ENCODE results near the gene ABCD1. TPM values are rescaled to one million over a fixed set of nuclear protein-coding genes. Genes with fewer than 3 reads are reported as not detected.
"Not testable (repeated sequence)": the region's sequence is repeated elsewhere in the genome, so short reads cannot be mapped to it uniquely, and the experiment has no call there.

ABCD1 gene
- total and polyA plus RNA-seq, 9 donors = 7.2 to 11.4 (median 9.2) TPM

- not testable (repeated sequence) for H3K36me3 ChIP-seq (ENCODE audit: control insufficient read depth, insufficient read depth, low read length); H3K27ac ChIP-seq (ENCODE audit: low read length); H3K27me3 ChIP-seq (ENCODE audit: control insufficient read depth, insufficient read depth, low read length); DNase-seq; H3K9me3 ChIP-seq (replicated peaks; ENCODE audit: control insufficient read depth, low read depth, low read length); H3K4me3 ChIP-seq (ENCODE audit: low read length)
- peaks cover 16% of the 10 kb centered on the region for H3K4me1 ChIP-seq (ENCODE audit: control insufficient read depth, insufficient read depth, low read length)
- WGBS (ENCODE audit: insufficient coverage) = 75% methylated on average over 6 of the region's 32 CpGs
Measured at GRCh38 chrX:153742796-153743467, 18.3 kb downstream of the ABCD1 start.

GRCh38 chrX:153743468-153744209 lies 19.0 kb downstream of the ABCD1 start:
- not testable (repeated sequence) for H3K36me3 ChIP-seq (ENCODE audit: control insufficient read depth, insufficient read depth, low read length); H3K27me3 ChIP-seq (ENCODE audit: control insufficient read depth, insufficient read depth, low read length); H3K27ac ChIP-seq (ENCODE audit: low read length); H3K9me3 ChIP-seq (replicated peaks; ENCODE audit: control insufficient read depth, low read depth, low read length); DNase-seq; H3K4me3 ChIP-seq (ENCODE audit: low read length)
- H3K4me1 ChIP-seq (ENCODE audit: control insufficient read depth, insufficient read depth, low read length) = peaks cover 16% of the 10 kb centered on the region
- WGBS (ENCODE audit: insufficient coverage) = 33% methylated on average over 8 of the region's 35 CpGs

GRCh38 chrX:153744210-153745066 lies 19.8 kb downstream of the ABCD1 start:
- 37% methylated on average over 31 of the region's 38 CpGs for WGBS (ENCODE audit: insufficient coverage)

GRCh38 chrX:153745067-153745433 lies 20.4 kb downstream of the ABCD1 start:
- not testable (repeated sequence) for H3K27me3 ChIP-seq (ENCODE audit: control insufficient read depth, insufficient read depth, low read length); H3K4me3 ChIP-seq (ENCODE audit: low read length); H3K36me3 ChIP-seq (ENCODE audit: control insufficient read depth, insufficient read depth, low read length); H3K27ac ChIP-seq (ENCODE audit: low read length); DNase-seq; H3K9me3 ChIP-seq (replicated peaks; ENCODE audit: control insufficient read depth, low read depth, low read length)
- 52% methylated on average over 7 of the region's 12 CpGs for WGBS (ENCODE audit: insufficient coverage)
- peaks cover 16% of the 10 kb centered on the region for H3K4me1 ChIP-seq (ENCODE audit: control insufficient read depth, insufficient read depth, low read length)

More at GRCh38 chrX:153744210-153745066, 19.8 kb downstream of the ABCD1 start:
- peaks cover 16% of the 10 kb centered on the region for H3K4me1 ChIP-seq (ENCODE audit: control insufficient read depth, insufficient read depth, low read length)
- H3K27me3 ChIP-seq (ENCODE audit: control insufficient read depth, insufficient read depth, low read length) = no peaks in the 10 kb centered on the region
- H3K4me3 ChIP-seq (ENCODE audit: low read length) = no peak overlapping the region
- H3K27ac ChIP-seq (ENCODE audit: low read length) = no peak overlapping the region
- no peak for DNase-seq
- H3K9me3 ChIP-seq (replicated peaks; ENCODE audit: control insufficient read depth, low read depth, low read length) = no peaks in the 10 kb centered on the region
- H3K36me3 ChIP-seq (ENCODE audit: control insufficient read depth, insufficient read depth, low read length) = no peaks in the 10 kb centered on the region

- no peak overlapping the region for H3K4me3 ChIP-seq (ENCODE audit: low read length)
- H3K27me3 ChIP-seq (ENCODE audit: control insufficient read depth, insufficient read depth, low read length) = peaks cover 3% of the 10 kb centered on the region
- H3K4me1 ChIP-seq (ENCODE audit: control insufficient read depth, insufficient read depth, low read length) = peaks cover 16% of the 10 kb centered on the region
- H3K9me3 ChIP-seq (replicated peaks; ENCODE audit: control insufficient read depth, low read depth, low read length) = no peaks in the 10 kb centered on the region
- no peak for DNase-seq
- no peaks in the 10 kb centered on the region for H3K36me3 ChIP-seq (ENCODE audit: control insufficient read depth, insufficient read depth, low read length)
- H3K27ac ChIP-seq (ENCODE audit: low read length) = no peak overlapping the region
- 71% methylated on average over 3 of the region's 3 CpGs for WGBS (ENCODE audit: insufficient coverage)
Measured at GRCh38 chrX:153746359-153746758, 21.7 kb downstream of the ABCD1 start.

- 59% methylated on average over 3 of the region's 6 CpGs for whole genome bisulfite sequencing (ENCODE audit: insufficient coverage)
- H3K4me1 ChIP-seq (ENCODE audit: control insufficient read depth, insufficient read depth, low read length) = peaks cover 16% of the 10 kb centered on the region
- not testable (repeated sequence) for H3K27me3 ChIP-seq (ENCODE audit: control insufficient read depth, insufficient read depth, low read length); H3K36me3 ChIP-seq (ENCODE audit: control insufficient read depth, insufficient read depth, low read length); DNase-seq; H3K4me3 ChIP-seq (ENCODE audit: low read length); H3K27ac ChIP-seq (ENCODE audit: low read length); H3K9me3 ChIP-seq (replicated peaks; ENCODE audit: control insufficient read depth, low read depth, low read length)
Measured at GRCh38 chrX:153746991-153747390, 22.3 kb downstream of the ABCD1 start.

GRCh38 chrX:153749017-153749416 lies 24.4 kb downstream of the ABCD1 start:
- not testable (repeated sequence) for H3K27me3 ChIP-seq (ENCODE audit: control insufficient read depth, insufficient read depth, low read length); H3K4me3 ChIP-seq (ENCODE audit: low read length); H3K9me3 ChIP-seq (replicated peaks; ENCODE audit: control insufficient read depth, low read depth, low read length); H3K4me1 ChIP-seq (ENCODE audit: control insufficient read depth, insufficient read depth, low read length); H3K27ac ChIP-seq (ENCODE audit: low read length); H3K36me3 ChIP-seq (ENCODE audit: control insufficient read depth, insufficient read depth, low read length); DNase-seq
- WGBS (ENCODE audit: insufficient coverage) = 82% methylated on average over 7 of the region's 7 CpGs

- no peaks in the 10 kb centered on the region for H3K4me1 ChIP-seq (ENCODE audit: control insufficient read depth, insufficient read depth, low read length)
- H3K4me3 ChIP-seq (ENCODE audit: low read length) = no peak overlapping the region
- H3K27ac ChIP-seq (ENCODE audit: low read length) = no peak overlapping the region
- H3K27me3 ChIP-seq (ENCODE audit: control insufficient read depth, insufficient read depth, low read length) = peaks cover 3% of the 10 kb centered on the region
- H3K9me3 ChIP-seq (replicated peaks; ENCODE audit: control insufficient read depth, low read depth, low read length) = no peaks in the 10 kb centered on the region
- no peaks in the 10 kb centered on the region for H3K36me3 ChIP-seq (ENCODE audit: control insufficient read depth, insufficient read depth, low read length)
- WGBS (ENCODE audit: insufficient coverage) = 48% methylated on average over 8 of the region's 12 CpGs
- DNase-seq = no peak
Measured at GRCh38 chrX:153750127-153750774, 25.6 kb downstream of the ABCD1 start.

- DNase-seq = no peak
- Histone ChIP-seq H3K9me3 (replicated peaks; ENCODE audit: control insufficient read depth, low read depth, low read length) (no peaks in the 10 kb centered on the region), H3K27ac (ENCODE audit: low read length) (no peak overlapping the region), H3K27me3 (ENCODE audit: control insufficient read depth, insufficient read depth, low read length) (peaks cover 5% of the 10 kb centered on the region), H3K4me3 (ENCODE audit: low read length) (no peak overlapping the region), H3K36me3 (ENCODE audit: control insufficient read depth, insufficient read depth, low read length) (no peaks in the 10 kb centered on the region), H3K4me1 (ENCODE audit: control insufficient read depth, insufficient read depth, low read length) (no peaks in the 10 kb centered on the region)
- no CpG with 5 or more reads among the region's 1 CpG for WGBS (ENCODE audit: insufficient coverage)
Measured at GRCh38 chrX:153755136-153755535, 30.5 kb downstream of the ABCD1 start.

- no peak overlapping the region for H3K4me3 ChIP-seq (ENCODE audit: low read length)
- no peaks in the 10 kb centered on the region for H3K36me3 ChIP-seq (ENCODE audit: control insufficient read depth, insufficient read depth, low read length)
- peaks cover 4% of the 10 kb centered on the region for H3K27me3 ChIP-seq (ENCODE audit: control insufficient read depth, insufficient read depth, low read length)
- 75% methylated on average over 12 of the region's 15 CpGs for WGBS (ENCODE audit: insufficient coverage)
- no peak for DNase-seq
- H3K4me1 ChIP-seq (ENCODE audit: control insufficient read depth, insufficient read depth, low read length) = peaks cover 12% of the 10 kb centered on the region
- no peaks in the 10 kb centered on the region for H3K9me3 ChIP-seq (replicated peaks; ENCODE audit: control insufficient read depth, low read depth, low read length)
- no peak overlapping the region for H3K27ac ChIP-seq (ENCODE audit: low read length)
Measured at GRCh38 chrX:153761863-153762262, 37.2 kb downstream of the ABCD1 start.
